Measurements from ENCODE around the gene DBNDD2.

Gene DBNDD2

GRCh38 chr20:45387274-45387673, 20.8 kb upstream of the DBNDD2 start:
- no peak for DNase-seq

- no peak for DNase-seq
Measured at GRCh38 chr20:45390931-45391330, 17.2 kb upstream of the DBNDD2 start.

- no peak for DNase-seq
Measured at GRCh38 chr20:45391559-45391958, 16.5 kb upstream of the DBNDD2 start.

- DNase-seq, result no peak
Measured at GRCh38 chr20:45392733-45393132, 15.4 kb upstream of the DBNDD2 start.

GRCh38 chr20:45394221-45395113, 13.6 kb upstream of the DBNDD2 start:
- no peak for DNase-seq

- no peak for DNase-seq
Measured at GRCh38 chr20:45395114-45395415, 13.0 kb upstream of the DBNDD2 start.

GRCh38 chr20:45399018-45399417, 9.1 kb upstream of the DBNDD2 start:
- no peak for DNase-seq

GRCh38 chr20:45400346-45401031, 7.6 kb upstream of the DBNDD2 start:
- no peak for DNase-seq

- no peak for DNase-seq
Measured at GRCh38 chr20:45402946-45403345, 5.1 kb upstream of the DBNDD2 start.

- no peak for DNase-seq
Measured at GRCh38 chr20:45404438-45404837, 3.7 kb upstream of the DBNDD2 start.

GRCh38 chr20:45405571-45406259, 2.4 kb upstream of the DBNDD2 start:
- no peak for DNase-seq

GRCh38 chr20:45406260-45407066, 1.6 kb upstream of the DBNDD2 start:
- no peak for DNase-seq

GRCh38 chr20:45407067-45407745, 883 bp upstream of the DBNDD2 start:
- DNase-seq, result no peak

GRCh38 chr20:45408646-45409213, 641 bp downstream of the DBNDD2 start:
- no peak for DNase-seq

GRCh38 chr20:45409521-45410272, 1.6 kb downstream of the DBNDD2 start:
- DNase-seq, result no peak

- DNase-seq, result no peak
Measured at GRCh38 chr20:45410887-45411286, 2.8 kb downstream of the DBNDD2 start.

GRCh38 chr20:45412653-45413052, 4.6 kb downstream of the DBNDD2 start:
- DNase-seq, result no peak

- DNase-seq, result no peak
Measured at GRCh38 chr20:45413479-45413878, 5.4 kb downstream of the DBNDD2 start.

- peak; percentile 85 for DNase-seq
Measured at GRCh38 chr20:45415822-45416637, 7.9 kb downstream of the DBNDD2 start, which contains the start of gene PIGT. Gene PIGT (plus strand): TSS chr20:45416141. CDS start chr20:45416157, 16 bp downstream.

- DNase-seq, result no peak
Measured at GRCh38 chr20:45416917-45417316, 8.8 kb downstream of the DBNDD2 start.

Measured in NCI-H510A (cell line).